GM12892 (cell line): ENCODE measurements around the gene TIMM23B.
"Not testable (repeated sequence)": the region's sequence is repeated elsewhere in the genome, so short reads cannot be mapped to it uniquely, and the experiment has no call there.

Experiments
- POLR2A ChIP-seq: IDR thresholded peaks from 2 replicates; pipeline ENCODE4 v1.6.1; 2011; ENCODE audit warnings: low read depth, low read length, control low read depth
- POLR2AphosphoS5 ChIP-seq: IDR thresholded peaks from 2 replicates; pipeline ENCODE4 v1.6.1; 2011; ENCODE audit warnings: low read depth, low read length, control low read depth
- TAF1 ChIP-seq: IDR thresholded peaks from 2 replicates; pipeline ENCODE4 v1.6.1; 2011; ENCODE audit warnings: low read depth, mild to moderate bottlenecking, control low read depth, low read length, borderline replicate concordance

- TF ChIP-seq TAF1, POLR2A, POLR2AphosphoS5: not testable (repeated sequence)
These were observed 25.4 kb upstream of the TIMM23B start for GRCh38 chr10:49916451-49916850.
